Natural killer cell (primary cell): ENCODE data around the gene JUP. TPM values are rescaled to one million over a fixed set of nuclear protein-coding genes. Genes with fewer than 3 reads are reported as not detected.

Experiments used
- ATAC-seq, 3 donors: fragments of 150-1000 bp in 2 of 3; fragments of 200-7000 bp in 1 of 3; cut with Tn5 transposase; 1 replicate in 1 of 3; 2 replicates in 2 of 3; pipeline ENCODE4 v1.10.0; 2021; ENCODE audit warnings: mild to moderate bottlenecking in 2 of 3, moderate library complexity in 2 of 3
- DNase-seq, 2 donors: peaks; one replicate each; pipeline versions ENCODE4 v3.0.0 to v3.0.0-alpha.2; 2013 to 2021; ENCODE audit warnings: mixed read lengths in 1 of 2
- H3K27ac ChIP-seq: one replicate; pipeline ENCODE4 v1.5.1; 2013; ENCODE audit warnings: mild to moderate bottlenecking, low read length
- H3K27me3 ChIP-seq: one replicate; pipeline ENCODE4 v1.6.1; 2013; ENCODE audit warnings: low read length; ENCODE audit not compliant: control insufficient read depth, insufficient read depth
- H3K36me3 ChIP-seq: one replicate; pipeline ENCODE4 v1.6.1; 2013; ENCODE audit warnings: low read length; ENCODE audit not compliant: control insufficient read depth, insufficient read depth
- H3K4me1 ChIP-seq: one replicate; pipeline ENCODE4 v1.6.1; 2013; ENCODE audit warnings: low read length; ENCODE audit not compliant: control insufficient read depth, insufficient read depth
- H3K4me3 ChIP-seq: one replicate; pipeline ENCODE4 v1.5.1; 2013; ENCODE audit warnings: low read length
- H3K9me3 ChIP-seq: one replicate; pipeline ENCODE4 v1.6.1; 2013; ENCODE audit warnings: low read length; ENCODE audit not compliant: control insufficient read depth, insufficient read depth
- H3K27ac Mint-ChIP-seq, 2 donors: one replicate each; pipeline ENCODE4 v1.8.0; 2022; ENCODE audit warnings: mild to moderate bottlenecking in 2 of 2, mixed read lengths in 2 of 2, moderate library complexity in 1 of 2
- H3K27me3 Mint-ChIP-seq, 2 donors: one replicate each; pipeline ENCODE4 v1.8.0; 2022; ENCODE audit warnings: low read depth in 2 of 2, mixed read lengths in 2 of 2
- H3K36me3 Mint-ChIP-seq: one replicate; pipeline ENCODE4 v1.8.0; 2022; ENCODE audit warnings: mixed read lengths
- H3K4me1 Mint-ChIP-seq, 2 donors: one replicate each; pipeline ENCODE4 v1.8.0; 2022; ENCODE audit warnings: mixed read lengths in 2 of 2
- H3K4me3 Mint-ChIP-seq: one replicate; pipeline ENCODE4 v1.8.0; 2022; ENCODE audit warnings: mild to moderate bottlenecking, moderate library complexity, mixed read lengths
- H3K9me3 Mint-ChIP-seq, 2 donors: one replicate each; pipeline ENCODE4 v1.8.0; 2022; ENCODE audit warnings: mixed read lengths in 2 of 2
- WGBS: methylation state at CpG from one replicate; pipeline ENCODE4 v1.1.7; 2013; ENCODE audit warnings: missing lambda C conversion rate; ENCODE audit not compliant: insufficient coverage; 5-methylcytosine and 5-hydroxymethylcytosine counted together
- intact Hi-C: fragments of 100-400 bp; cut with micrococcal nuclease; formaldehyde crosslinking; loops from one replicate; pipeline ENCODE4 v1.14.2; 2022
- total RNA-seq, 4 donors: library from RNA; stranded (reverse); fragments of 120-200 nt in 1 of 4; gene quantifications; one replicate each; pipeline versions ENCODE4 v1.2.3 to v1.2.4, GENCODE V29; 2013 to 2022
- TF ChIP-seq, protein P1 (sequence below): fragments of 200-600 bp; IDR thresholded peaks from one replicate; pipeline ENCODE4 v1.8.0; 2022; ENCODE audit warnings: antibody characterized with exemption

Gene JUP
- total RNA-seq, 3 donors from 2014 or later (not counting 1 experiment from before 2014, with no cell fraction given): 1.8 to 12.1 (median 2.0) TPM

DNA sequence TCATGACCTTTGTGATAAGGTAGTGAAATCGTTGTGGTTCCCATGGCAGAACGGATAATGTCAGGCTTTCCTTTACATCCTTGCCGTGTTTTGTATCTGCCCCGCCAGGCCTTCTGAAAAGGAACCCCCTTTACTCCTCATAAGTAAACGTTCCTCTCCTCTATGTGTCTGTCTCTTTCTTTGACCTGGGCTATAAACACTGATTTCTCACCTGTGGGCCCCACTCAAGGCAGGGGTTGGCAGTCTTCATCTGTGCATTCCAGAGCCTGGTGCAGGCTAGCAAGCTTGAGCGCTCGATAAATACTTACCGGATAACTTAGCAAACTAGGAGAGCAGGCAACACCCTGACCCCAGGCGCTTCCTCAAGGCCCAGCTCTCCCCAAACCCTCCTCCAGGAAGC lies 44.8 kb downstream of the JUP start:
- H3K27ac ChIP-seq: no peak overlapping the region
- Mint-ChIP-seq H3K36me3 (no peaks in the 10 kb centered on the region), H3K4me1 (no peaks in the 10 kb centered on the region), H3K4me3 (no peak overlapping the region), H3K27ac (no peak overlapping the region), H3K27me3 (peaks cover under 1 to 6% of the 10 kb centered on the region in 2 donors), H3K9me3 (no peaks in the 10 kb centered on the region)
- ATAC-seq (no peak), DNase-seq (no peak)
- TF ChIP-seq, protein P1, sequence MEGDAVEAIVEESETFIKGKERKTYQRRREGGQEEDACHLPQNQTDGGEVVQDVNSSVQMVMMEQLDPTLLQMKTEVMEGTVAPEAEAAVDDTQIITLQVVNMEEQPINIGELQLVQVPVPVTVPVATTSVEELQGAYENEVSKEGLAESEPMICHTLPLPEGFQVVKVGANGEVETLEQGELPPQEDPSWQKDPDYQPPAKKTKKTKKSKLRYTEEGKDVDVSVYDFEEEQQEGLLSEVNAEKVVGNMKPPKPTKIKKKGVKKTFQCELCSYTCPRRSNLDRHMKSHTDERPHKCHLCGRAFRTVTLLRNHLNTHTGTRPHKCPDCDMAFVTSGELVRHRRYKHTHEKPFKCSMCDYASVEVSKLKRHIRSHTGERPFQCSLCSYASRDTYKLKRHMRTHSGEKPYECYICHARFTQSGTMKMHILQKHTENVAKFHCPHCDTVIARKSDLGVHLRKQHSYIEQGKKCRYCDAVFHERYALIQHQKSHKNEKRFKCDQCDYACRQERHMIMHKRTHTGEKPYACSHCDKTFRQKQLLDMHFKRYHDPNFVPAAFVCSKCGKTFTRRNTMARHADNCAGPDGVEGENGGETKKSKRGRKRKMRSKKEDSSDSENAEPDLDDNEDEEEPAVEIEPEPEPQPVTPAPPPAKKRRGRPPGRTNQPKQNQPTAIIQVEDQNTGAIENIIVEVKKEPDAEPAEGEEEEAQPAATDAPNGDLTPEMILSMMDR: no peak
- intact Hi-C loops: no loop called here
- WGBS: 86% methylated on average over 9 of the region's 9 CpGs
- H3K27me3 ChIP-seq: peaks cover 7% of the 10 kb centered on the region
- peaks cover 4% of the 10 kb centered on the region for H3K4me1 ChIP-seq
- no peaks in the 10 kb centered on the region for H3K9me3 ChIP-seq
- no peaks in the 10 kb centered on the region for H3K36me3 ChIP-seq
- no peak overlapping the region for H3K4me3 ChIP-seq

- Histone ChIP-seq H3K4me1 (peaks cover 4% of the 10 kb centered on the region), H3K4me3 (no peak overlapping the region), H3K27me3 (peaks cover 10% of the 10 kb centered on the region), H3K36me3 (no peaks in the 10 kb centered on the region), H3K9me3 (no peaks in the 10 kb centered on the region), H3K27ac (no peak overlapping the region)
- TF ChIP-seq, protein P1: no peak
- intact Hi-C loops: no loop called here
- Mint-ChIP-seq H3K36me3 (no peaks in the 10 kb centered on the region), H3K9me3 (no peaks in the 10 kb centered on the region), H3K4me3 (no peak overlapping the region), H3K27ac (no peak overlapping the region), H3K27me3 (peaks cover 13 to 14% of the 10 kb centered on the region in 2 donors), H3K4me1 (no peaks in the 10 kb centered on the region)
- DNase-seq (no peak), ATAC-seq (no peak)
- 89% methylated on average over 4 of the region's 5 CpGs for WGBS
Measured at GRCh38 chr17:41740506-41740905, 46.0 kb downstream of the JUP start.

GRCh38 chr17:41739661-41740352 lies 46.7 kb downstream of the JUP start:
- Histone ChIP-seq H3K4me3 (no peak overlapping the region), H3K27me3 (peaks cover 12% of the 10 kb centered on the region), H3K27ac (no peak overlapping the region), H3K9me3 (no peaks in the 10 kb centered on the region), H3K36me3 (no peaks in the 10 kb centered on the region), H3K4me1 (peaks cover 4% of the 10 kb centered on the region)
- no peak overlapping the region for H3K4me3 Mint-ChIP-seq
- 83% methylated on average over 7 of the region's 9 CpGs for WGBS
- no peaks in the 10 kb centered on the region for H3K4me1 Mint-ChIP-seq
- H3K36me3 Mint-ChIP-seq: no peaks in the 10 kb centered on the region
- H3K27ac Mint-ChIP-seq: no peak overlapping the region
- no peak for ATAC-seq
- DNase-seq: no peak
- TF ChIP-seq, protein P1: no peak
- intact Hi-C loops: loop anchor here (5.0 kb wide), 1 partner anchor 377 kb away; no protein-coding TSS in a partner anchor
- H3K27me3 Mint-ChIP-seq: peaks cover 18 to 20% of the 10 kb centered on the region in 2 donors
- H3K9me3 Mint-ChIP-seq: no peaks in the 10 kb centered on the region

- no peak for DNase-seq
- peaks cover 22% of the 10 kb centered on the region for H3K27me3 ChIP-seq
- no peak overlapping the region for H3K4me3 ChIP-seq
- no peaks in the 10 kb centered on the region for H3K36me3 Mint-ChIP-seq
- H3K27me3 Mint-ChIP-seq: peaks cover 20 to 21% of the 10 kb centered on the region in 2 donors
- TF ChIP-seq, protein P1: no peak
- no peaks in the 10 kb centered on the region for H3K36me3 ChIP-seq
- 91% methylated on average over 5 of the region's 5 CpGs for WGBS
- H3K4me1 ChIP-seq: peaks cover 15% of the 10 kb centered on the region
- H3K9me3 Mint-ChIP-seq: no peaks in the 10 kb centered on the region
- no peaks in the 10 kb centered on the region for H3K4me1 Mint-ChIP-seq
- H3K27ac ChIP-seq: no peak overlapping the region
- no peaks in the 10 kb centered on the region for H3K9me3 ChIP-seq
- no peak overlapping the region for H3K4me3 Mint-ChIP-seq
- H3K27ac Mint-ChIP-seq: no peak overlapping the region
- ATAC-seq: no peak
- intact Hi-C loops: loop anchor here (1.0 to 5.0 kb wide), 2 partner anchors 63 to 379 kb away; no protein-coding TSS in a partner anchor
Measured at GRCh38 chr17:41738801-41739112, 47.8 kb downstream of the JUP start.
